ENCODE data around the gene SELENOS.

- TF ChIP-seq CTCF (IDR thresholded peaks at IDR 0.05) (no peak), POLR2A (IDR thresholded peaks at IDR 0.05) (no peak)
Observed at GRCh38 chr15:101317336-101317872, 40.1 kb upstream of the SELENOS start.

All from thyroid gland (tissue), 4 donors.